OCI-LY3 (cell line): Measurements from ENCODE around the gene SLC8A1.

Experiments
- H2AFZ ChIP-seq: fragments of 200-600, 300-600 bp; shearing (Covaris generic); 2 replicates; pipeline ENCODE4 v1.6.0; 2014; ENCODE audit warnings: antibody characterized with exemption, low read depth, low read length
- H3K27ac ChIP-seq: fragments of 200-600, 300-600 bp; sonication (generic); 2 replicates; pipeline ENCODE4 v1.5.1; 2014; ENCODE audit warnings: mild to moderate bottlenecking, low read length, moderate library complexity, mixed read lengths
- H3K27me3 ChIP-seq: fragments of 200-600, 300-600 bp; sonication (generic); 2 replicates; pipeline ENCODE4 v1.6.1; 2014; ENCODE audit warnings: low read depth, low read length, mixed read lengths
- H3K36me3 ChIP-seq: fragments of 200-600, 300-600 bp; sonication (generic); replicated peaks from 2 replicates; pipeline ENCODE3; 2014; ENCODE audit warnings: low read depth, low read length, mixed read lengths
- H3K4me1 ChIP-seq: fragments of 300-600, 200-600 bp; sonication (generic); 2 replicates; pipeline ENCODE4 v1.6.1; 2014; ENCODE audit warnings: low read length, mixed read lengths
- H3K4me2 ChIP-seq: fragments of 200-600, 300-600 bp; sonication (generic); 2 replicates; pipeline ENCODE4 v1.6.1; 2014; ENCODE audit warnings: low read length, mixed read lengths
- H3K4me3 ChIP-seq: fragments of 300-600, 200-600 bp; sonication (generic); 2 replicates; pipeline ENCODE4 v1.5.1; 2014; ENCODE audit warnings: antibody characterized with exemption, mild to moderate bottlenecking, low read length, moderate library complexity
- H3K79me2 ChIP-seq: fragments of 300-600, 200-600 bp; shearing (Covaris generic); 2 replicates; pipeline ENCODE4 v1.6.1; 2014; ENCODE audit warnings: mild to moderate bottlenecking, low read length, mixed read lengths
- H3K9ac ChIP-seq: fragments of 300-600, 200-600 bp; shearing (Covaris generic); 2 replicates; pipeline ENCODE4 v1.6.0; 2014; ENCODE audit warnings: mild to moderate bottlenecking, low read length, moderate library complexity
- H3K9me3 ChIP-seq: fragments of 200-600, 300-600 bp; shearing (Covaris generic); 2 replicates; pipeline ENCODE4 v1.6.1; 2014; ENCODE audit warnings: low read length, mixed read lengths; ENCODE audit not compliant: insufficient read depth
- H4K20me1 ChIP-seq: fragments of 200-600, 300-600 bp; sonication (generic); 2 replicates; pipeline ENCODE4 v1.6.1; 2016; ENCODE audit warnings: low read length, mixed read lengths; ENCODE audit not compliant: insufficient read depth
- CTCF ChIP-seq: fragments of 200-600, 300-600 bp; sonication (generic); IDR thresholded peaks from 2 replicates; pipeline ENCODE4 v1.5.1; 2014; ENCODE audit warnings: antibody characterized with exemption, low read length, low read depth
- EZH2phosphoT487 ChIP-seq: fragments of 200-600 bp; shearing (Covaris generic); IDR thresholded peaks from 2 replicates; pipeline ENCODE4 v1.6.1; 2018; ENCODE audit warnings: antibody characterized with exemption, mixed run types, low read depth

Gene SLC8A1

GRCh38 chr2:40129725-40130124 is 322.2 kb downstream of the SLC8A1 start:
- H3K27me3 ChIP-seq: peaks cover 5% of the 10 kb centered on the region; the same call in 1 of the 2 replicates
- H3K4me2 ChIP-seq: no peak overlapping the region
- H3K9ac ChIP-seq: no peak overlapping the region
- H4K20me1 ChIP-seq: no peaks in the 10 kb centered on the region
- H3K4me1 ChIP-seq: no peaks in the 10 kb centered on the region
- no peak overlapping the region for H2AFZ ChIP-seq
- H3K36me3 ChIP-seq: no peaks in the 10 kb centered on the region
- TF ChIP-seq CTCF: no peak
- no peak for TF ChIP-seq EZH2phosphoT487
- H3K9me3 ChIP-seq: no peaks in the 10 kb centered on the region
- H3K4me3 ChIP-seq: no peak overlapping the region
- H3K27ac ChIP-seq: no peak overlapping the region
- no peaks in the 10 kb centered on the region for H3K79me2 ChIP-seq

- no peak overlapping the region for H3K4me3 ChIP-seq
- no peaks in the 10 kb centered on the region for H4K20me1 ChIP-seq
- H2AFZ ChIP-seq: no peak overlapping the region
- no peak overlapping the region for H3K27ac ChIP-seq
- H3K36me3 ChIP-seq: no peaks in the 10 kb centered on the region
- H3K27me3 ChIP-seq: peaks cover 5% of the 10 kb centered on the region; the same call in 1 of the 2 replicates
- H3K9ac ChIP-seq: no peak overlapping the region
- no peaks in the 10 kb centered on the region for H3K9me3 ChIP-seq
- no peak for TF ChIP-seq CTCF
- no peak for TF ChIP-seq EZH2phosphoT487
- no peaks in the 10 kb centered on the region for H3K4me1 ChIP-seq
- no peaks in the 10 kb centered on the region for H3K79me2 ChIP-seq
- H3K4me2 ChIP-seq: no peak overlapping the region
Measured at GRCh38 chr2:40128796-40129195, 323.1 kb downstream of the SLC8A1 start.

- Histone ChIP-seq H3K9me3 (no peaks in the 10 kb centered on the region), H3K4me3 (no peak overlapping the region), H3K36me3 (no peaks in the 10 kb centered on the region), H3K79me2 (no peaks in the 10 kb centered on the region), H3K4me2 (no peak overlapping the region), H3K27ac (no peak overlapping the region), H3K4me1 (no peaks in the 10 kb centered on the region), H3K9ac (no peak overlapping the region), H2AFZ (no peak overlapping the region), H3K27me3 (peaks cover 5% of the 10 kb centered on the region; the same call in 1 of the 2 replicates), H4K20me1 (no peaks in the 10 kb centered on the region)
- TF ChIP-seq CTCF: no peak
- no peak for TF ChIP-seq EZH2phosphoT487
Measured at GRCh38 chr2:40127890-40128557, 323.9 kb downstream of the SLC8A1 start.

- no peaks in the 10 kb centered on the region for H4K20me1 ChIP-seq
- no peak overlapping the region for H3K4me3 ChIP-seq
- H3K36me3 ChIP-seq: no peaks in the 10 kb centered on the region
- H2AFZ ChIP-seq: no peak overlapping the region
- no peaks in the 10 kb centered on the region for H3K4me1 ChIP-seq
- no peaks in the 10 kb centered on the region for H3K9me3 ChIP-seq
- no peak overlapping the region for H3K9ac ChIP-seq
- no peak for TF ChIP-seq CTCF
- no peak for TF ChIP-seq EZH2phosphoT487
- no peaks in the 10 kb centered on the region for H3K79me2 ChIP-seq
- no peak overlapping the region for H3K4me2 ChIP-seq
- H3K27ac ChIP-seq: no peak overlapping the region
- H3K27me3 ChIP-seq: peaks cover 5% of the 10 kb centered on the region; the same call in 1 of the 2 replicates
Measured at GRCh38 chr2:40127146-40127545, 324.7 kb downstream of the SLC8A1 start.
